H1 (cell line): ENCODE measurements around the gene VAT1. TPM values are rescaled to one million over a fixed set of nuclear protein-coding genes. Genes with fewer than 3 reads are reported as not detected.
"Not testable (repeated sequence)": the region's sequence is repeated elsewhere in the genome, so short reads cannot be mapped to it uniquely, and the experiment has no call there.

ENCODE experiments used
- CTCF ChIA-PET: fragments of 300-600 bp; sonication (Branson Sonifier 250); formaldehyde crosslinking; loops from one replicate; lab custom pipeline; 2021; ENCODE audit not compliant: partially characterized antibody; lab: Charles Lee
- POLR2A ChIA-PET: fragments of 300-600 bp; sonication (Branson Sonifier 250); formaldehyde crosslinking; loops from one replicate; lab custom pipeline; 2021; ENCODE audit warnings: inconsistent platforms; ENCODE audit not compliant: partially characterized antibody; lab: Charles Lee
- DNase-seq, 2 experiments: peaks; one replicate each; pipeline versions ENCODE4 v3.0.0 to v3.0.0-alpha.2; 2010 to 2022; ENCODE audit warnings: low spot score in 2 of 2, low read depth in 1 of 2, mixed read lengths in 1 of 2
- FAIRE-seq: peaks from 2 replicates; lab custom pipeline; 2011; peaks lifted over from hg19 to GRCh38; lab: Jason Lieb, UNC
- H2AFZ ChIP-seq: 2 replicates; pipeline ENCODE4 v1.8.1; 2012; ENCODE audit warnings: low read length, inconsistent platforms
- H2AK5ac ChIP-seq: 2 replicates; pipeline ENCODE4 v1.6.1; 2013; ENCODE audit warnings: low read depth, low read length
- H2BK120ac ChIP-seq: replicated peaks from 2 replicates; pipeline ENCODE3; 2013; ENCODE audit warnings: low read depth, low read length, inconsistent platforms
- H2BK12ac ChIP-seq: 2 replicates; pipeline ENCODE4 v1.6.1; 2013; ENCODE audit warnings: low read depth, low read length
- H2BK15ac ChIP-seq: 2 replicates; pipeline ENCODE4 v1.6.1; 2013; ENCODE audit warnings: low read length
- H2BK20ac ChIP-seq: 2 replicates; pipeline ENCODE4 v1.6.1; 2013; ENCODE audit warnings: low read length
- H2BK5ac ChIP-seq: 2 replicates; pipeline ENCODE4 v1.6.1; 2013; ENCODE audit warnings: low read depth, low read length
- H3K14ac ChIP-seq: 2 replicates; pipeline ENCODE4 v1.6.1; 2013; ENCODE audit warnings: inconsistent platforms; ENCODE audit not compliant: insufficient read length
- H3K18ac ChIP-seq: 2 replicates; pipeline ENCODE4 v1.6.1; 2013; ENCODE audit warnings: low read length; ENCODE audit errors: extremely low read depth
- H3K23ac ChIP-seq: 2 replicates; pipeline ENCODE4 v1.6.1; 2013; ENCODE audit warnings: inconsistent platforms; ENCODE audit not compliant: insufficient read length
- H3K23me2 ChIP-seq: 2 replicates; pipeline ENCODE4 v1.6.1; 2013; ENCODE audit warnings: low read depth, low read length
- H3K27ac ChIP-seq: 2 replicates; pipeline ENCODE4 v1.6.1; 2011; ENCODE audit warnings: low read depth, low read length, inconsistent platforms
- H3K27me3 ChIP-seq, 4 experiments: replicated peaks in 1 of 4; 1 replicate in 1 of 4; 2 replicates in 3 of 4; pipeline versions ENCODE4 v1.6.1 to v1.8.1; 2011 to 2013; ENCODE audit warnings: low read length in 3 of 4, mild to moderate bottlenecking in 3 of 4, inconsistent platforms in 2 of 4, mixed read lengths in 2 of 4, moderate library complexity in 1 of 4; ENCODE audit not compliant: control insufficient read depth in 3 of 4, insufficient read depth in 3 of 4; ENCODE audit errors: extremely low read depth in 1 of 4
- H3K36me3 ChIP-seq, 4 experiments: 2 replicates each; pipeline versions ENCODE4 v1.6.1 to v1.8.1; 2011 to 2013; ENCODE audit warnings: mild to moderate bottlenecking in 4 of 4, low read length in 3 of 4, moderate library complexity in 2 of 4, control low read depth in 1 of 4, inconsistent platforms in 1 of 4; ENCODE audit not compliant: insufficient read depth in 4 of 4, control insufficient read depth in 2 of 4
- H3K4ac ChIP-seq: replicated peaks from 2 replicates; pipeline ENCODE3; 2013; ENCODE audit warnings: low read length, low read depth, mixed read lengths, inconsistent platforms; ENCODE audit not compliant: insufficient read length
- H3K4me1 ChIP-seq, 4 experiments: replicated peaks in 1 of 4; 1 replicate in 1 of 4; 2 replicates in 3 of 4; pipeline versions ENCODE4 v1.6.1 to v1.8.1; 2011 to 2013; ENCODE audit warnings: low read length in 3 of 4, inconsistent platforms in 2 of 4, mixed read lengths in 1 of 4; ENCODE audit not compliant: insufficient read depth in 4 of 4, control insufficient read depth in 3 of 4
- H3K4me2 ChIP-seq, 2 experiments: 2 replicates each; pipeline versions ENCODE4 v1.6.1 to v1.8.1; 2011 to 2013; ENCODE audit warnings: low read depth in 2 of 2, low read length in 2 of 2, control low read depth in 1 of 2, inconsistent platforms in 1 of 2, mild to moderate bottlenecking in 1 of 2; ENCODE audit not compliant: insufficient read depth in 1 of 2
- H3K4me3 ChIP-seq, 4 experiments: fragments of 200-600, 300-600 bp in 1 of 4; sonication (generic), shearing (Covaris generic), sonication (Bioruptor Twin) in 1 of 4; 2 replicates each; pipeline versions ENCODE4 v1.5.1 to v1.8.1; 2011 to 2016; ENCODE audit warnings: low read length in 4 of 4, low read depth in 3 of 4, control low read depth in 2 of 4, inconsistent platforms in 2 of 4, mild to moderate bottlenecking in 2 of 4, mixed read lengths in 1 of 4, moderate library complexity in 1 of 4; ENCODE audit not compliant: insufficient read depth in 2 of 4; ENCODE audit errors: extremely low read depth in 1 of 4
- H3K56ac ChIP-seq: replicated peaks from 2 replicates; pipeline ENCODE3; 2013; ENCODE audit warnings: low read depth, mild to moderate bottlenecking, mixed read lengths, low read length, inconsistent platforms; ENCODE audit not compliant: insufficient read length
- H3K79me1 ChIP-seq: 2 replicates; pipeline ENCODE4 v1.6.1; 2013; ENCODE audit warnings: low read depth, low read length, control low read depth
- H3K79me2 ChIP-seq, 2 experiments: 2 replicates each; pipeline versions ENCODE4 v1.6.1 to v1.8.1; 2012 to 2013; ENCODE audit warnings: low read length in 2 of 2, mild to moderate bottlenecking in 2 of 2, inconsistent platforms in 1 of 2; ENCODE audit not compliant: insufficient read depth in 2 of 2, control insufficient read depth in 1 of 2
- H3K9ac ChIP-seq, 4 experiments: replicated peaks in 1 of 4; 1 replicate in 1 of 4; 2 replicates in 3 of 4; pipeline versions ENCODE4 v1.6.1 to v1.8.1; 2011 to 2013; ENCODE audit warnings: low read depth in 3 of 4, low read length in 3 of 4, control low read depth in 2 of 4, mild to moderate bottlenecking in 2 of 4, moderate library complexity in 2 of 4, inconsistent platforms in 1 of 4; ENCODE audit errors: extremely low read depth in 1 of 4
- H3K9me3 ChIP-seq, 2 experiments: 2 replicates each; pipeline versions ENCODE4 v1.6.1 to v1.8.1; 2012 to 2013; ENCODE audit warnings: mild to moderate bottlenecking in 2 of 2, moderate library complexity in 2 of 2, control low read depth in 1 of 2, inconsistent platforms in 1 of 2, low read depth in 1 of 2, low read length in 1 of 2, mixed read lengths in 1 of 2; ENCODE audit not compliant: insufficient read depth in 2 of 2
- H4K20me1 ChIP-seq, 2 experiments: replicated peaks in 1 of 2; 2 replicates each; pipeline versions ENCODE3 to v1.8.1; 2011 to 2013; ENCODE audit warnings: inconsistent platforms in 2 of 2, low read length in 2 of 2, mild to moderate bottlenecking in 1 of 2; ENCODE audit not compliant: insufficient read depth in 2 of 2, control insufficient read depth in 1 of 2
- H4K5ac ChIP-seq: 2 replicates; pipeline ENCODE4 v1.6.1; 2013; ENCODE audit warnings: low read length, low read depth, mixed read lengths, inconsistent platforms; ENCODE audit not compliant: insufficient read length
- H4K8ac ChIP-seq: 2 replicates; pipeline ENCODE4 v1.8.0; 2013; ENCODE audit warnings: mild to moderate bottlenecking, moderate library complexity, low read length, inconsistent platforms; ENCODE audit not compliant: insufficient read depth; ENCODE audit errors: extremely low read depth
- H4K91ac ChIP-seq: replicated peaks from 2 replicates; pipeline ENCODE3; 2013; ENCODE audit warnings: low read length, mixed read lengths, inconsistent platforms; ENCODE audit not compliant: insufficient read length
- WGBS, 2 experiments: shearing (Covaris generic) in 1 of 2; methylation state at CpG; one replicate each; pipeline versions ENCODE4 v1.1.6 to v1.1.7; 2013 to 2015; ENCODE audit warnings: low lambda C conversion rate in 2 of 2, mixed read lengths in 2 of 2, inconsistent platforms in 1 of 2, low coverage in 1 of 2, missing lambda C conversion rate in 1 of 2; ENCODE audit not compliant: insufficient replicate concordance in 2 of 2, insufficient coverage in 1 of 2, insufficient read length in 1 of 2; ENCODE audit errors: extremely low coverage in 1 of 2, missing lambda C conversion rate in 1 of 2; 5-methylcytosine and 5-hydroxymethylcytosine counted together
- polyA plus RNA-seq, 7 experiments: library from polyadenylated mRNA; depleted of rRNA in 3 of 7; stranded (reverse) in 5 of 7; unstranded in 2 of 7; fragments of >200 nt in 5 of 7; fragments of 200-250 nt in 2 of 7; gene quantifications; 1 replicate in 5 of 7; 2 replicates in 1 of 7; 4 replicates in 1 of 7; pipeline versions ENCODE4 v1.2.1 to v1.2.3, GENCODE V29; 2011 to 2013; ENCODE audit warnings: missing spikeins in 2 of 7, mixed read lengths in 2 of 7
- total RNA-seq: library from RNA; stranded (reverse); fragmentation: NEBNext Ultra II Directional; extraction: Animal tissue kit (Norgen Biotek cat#: 25700); gene quantifications from 2 replicates; pipeline ENCODE4 v1.2.1, GENCODE V29; 2021

The VAT1 gene
- total and polyA plus RNA-seq, 2 of the 8 experiments (the other 6 are each of a cell fraction or from before 2014, with no cell fraction given) = 200 to 295 TPM

- FAIRE-seq, H3K4ac ChIP-seq, H4K20me1 ChIP-seq, H3K27ac ChIP-seq, H3K56ac ChIP-seq, H3K79me2 ChIP-seq, H2BK20ac ChIP-seq, H2BK5ac ChIP-seq, H4K8ac ChIP-seq, H3K4me3 ChIP-seq, H3K9me3 ChIP-seq, H3K18ac ChIP-seq, H3K4me2 ChIP-seq, H2BK15ac ChIP-seq, H3K79me1 ChIP-seq, H4K5ac ChIP-seq, H3K27me3 ChIP-seq, H2BK120ac ChIP-seq, H3K4me1 ChIP-seq, H2AFZ ChIP-seq, H3K23me2 ChIP-seq, H3K23ac ChIP-seq, H2AK5ac ChIP-seq, H3K9ac ChIP-seq, H3K36me3 ChIP-seq, H4K91ac ChIP-seq, H3K14ac ChIP-seq, DNase-seq, H2BK12ac ChIP-seq: not testable (repeated sequence)
- POLR2A ChIA-PET = interaction anchor here (0.8 to 0.9 kb wide), 3 partner anchors 22 to 61 kb away, joined by 3 to 4 read pairs (median 3); partner anchors contain the start of gene RPL27
- whole genome bisulfite sequencing, 2 experiments = 89% methylated on average over 16 of the region's 16 CpGs; no CpG with 5 or more reads in 1 of the 2 experiments
- CTCF ChIA-PET = interaction anchor here (0.6 to 4.7 kb wide), 4 partner anchors 11 to 131 kb away, joined by 3 to 20 read pairs (median 3); partner anchors contain the start of gene RPL27
Observed at GRCh38 chr17:42975701-42976100, 46.5 kb downstream of the VAT1 start.
